ENCODE results near the gene ELMO1.

The ELMO1 gene

DNA sequence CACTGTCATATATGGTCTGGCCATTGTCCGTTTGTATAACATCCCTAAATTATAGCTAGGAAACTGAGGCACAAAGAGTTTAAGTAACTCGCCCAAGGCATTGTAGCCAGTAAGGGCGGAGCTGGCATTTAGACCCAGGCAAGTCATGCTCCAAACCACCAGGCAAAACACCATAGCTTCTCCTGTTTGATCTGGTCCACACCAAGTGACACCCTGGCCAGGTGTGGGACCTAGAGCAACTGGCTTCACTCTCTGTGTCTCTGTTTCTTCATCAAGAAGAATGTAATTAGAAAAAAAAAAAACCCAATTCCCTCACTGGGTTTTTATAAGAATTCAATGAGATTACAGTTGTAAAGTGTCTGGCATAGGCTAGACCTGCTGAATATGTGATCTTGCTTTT, 639.2 kb downstream of the ELMO1 start:
- POLR2A ChIA-PET (ENCODE audit: low non-redundant PET): no interaction called here
- no peak for DNase-seq (ENCODE audit: low spot score)
- CTCF ChIA-PET: interaction anchor here (0.8 kb wide), 1 partner anchor 334 kb away, joined by 3 read pairs; no protein-coding TSS in a partner anchor
- TF ChIP-seq, protein P1, sequence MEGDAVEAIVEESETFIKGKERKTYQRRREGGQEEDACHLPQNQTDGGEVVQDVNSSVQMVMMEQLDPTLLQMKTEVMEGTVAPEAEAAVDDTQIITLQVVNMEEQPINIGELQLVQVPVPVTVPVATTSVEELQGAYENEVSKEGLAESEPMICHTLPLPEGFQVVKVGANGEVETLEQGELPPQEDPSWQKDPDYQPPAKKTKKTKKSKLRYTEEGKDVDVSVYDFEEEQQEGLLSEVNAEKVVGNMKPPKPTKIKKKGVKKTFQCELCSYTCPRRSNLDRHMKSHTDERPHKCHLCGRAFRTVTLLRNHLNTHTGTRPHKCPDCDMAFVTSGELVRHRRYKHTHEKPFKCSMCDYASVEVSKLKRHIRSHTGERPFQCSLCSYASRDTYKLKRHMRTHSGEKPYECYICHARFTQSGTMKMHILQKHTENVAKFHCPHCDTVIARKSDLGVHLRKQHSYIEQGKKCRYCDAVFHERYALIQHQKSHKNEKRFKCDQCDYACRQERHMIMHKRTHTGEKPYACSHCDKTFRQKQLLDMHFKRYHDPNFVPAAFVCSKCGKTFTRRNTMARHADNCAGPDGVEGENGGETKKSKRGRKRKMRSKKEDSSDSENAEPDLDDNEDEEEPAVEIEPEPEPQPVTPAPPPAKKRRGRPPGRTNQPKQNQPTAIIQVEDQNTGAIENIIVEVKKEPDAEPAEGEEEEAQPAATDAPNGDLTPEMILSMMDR (conservative IDR thresholded peaks at IDR 0.05; ENCODE audit: low read depth): no peak
- H3K27ac ChIP-seq: no peak overlapping the region

DNA sequence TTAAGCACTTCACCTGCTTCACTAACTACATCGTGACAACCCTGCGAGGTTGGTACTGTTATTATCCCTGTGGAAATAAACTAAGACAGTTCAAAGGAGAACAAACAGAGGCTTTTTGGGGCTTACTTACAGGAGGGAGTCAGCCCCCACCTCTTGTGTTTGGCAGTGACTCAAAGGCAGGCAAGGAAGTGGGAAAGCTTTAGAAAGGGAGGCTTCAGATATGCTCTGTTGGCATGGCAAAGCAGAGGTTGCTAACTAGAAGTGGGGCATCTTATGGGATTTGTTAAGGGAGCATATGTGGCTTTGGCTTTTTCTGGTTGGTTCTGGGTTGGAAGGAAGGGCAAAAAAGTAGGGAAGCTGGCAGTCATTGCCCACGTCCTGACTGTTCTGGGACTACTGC, 639.6 kb downstream of the ELMO1 start:
- no peak overlapping the region for H3K27ac ChIP-seq
- POLR2A ChIA-PET (ENCODE audit: low non-redundant PET): no interaction called here
- TF ChIP-seq, protein P1 (conservative IDR thresholded peaks at IDR 0.05; ENCODE audit: low read depth): no peak
- CTCF ChIA-PET: interaction anchor here (0.8 kb wide), 1 partner anchor 333 kb away, joined by 3 read pairs; no protein-coding TSS in a partner anchor
- DNase-seq (ENCODE audit: low spot score): no peak

DNA sequence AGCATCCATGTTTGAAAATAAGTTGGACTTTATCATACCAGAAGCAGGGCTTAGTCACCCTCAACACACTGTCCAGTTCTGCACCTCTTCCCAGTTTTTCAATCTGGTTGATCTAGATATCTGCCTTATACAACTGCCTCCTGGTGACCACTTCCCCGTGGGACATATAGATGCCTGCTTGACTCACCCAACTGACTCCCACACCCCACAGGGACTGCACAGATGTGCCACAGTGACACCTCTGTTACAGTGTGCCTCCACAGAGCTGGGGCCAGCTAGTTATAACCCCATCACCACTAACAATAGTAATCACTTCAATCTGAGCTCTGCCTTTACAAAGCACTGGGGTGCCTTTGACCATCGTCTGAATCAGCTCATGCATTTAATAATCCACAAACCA, 641.8 kb downstream of the ELMO1 start:
- no peak overlapping the region for H3K27ac ChIP-seq
- ChIA-PET CTCF (no interaction called here), POLR2A (ENCODE audit: low non-redundant PET) (no interaction called here)
- TF ChIP-seq, protein P1 (conservative IDR thresholded peaks at IDR 0.05; ENCODE audit: low read depth): no peak
- DNase-seq (ENCODE audit: low spot score): no peak
